ENCODE results near the gene COMT.

COMT gene

GRCh38 chr22:19970031-19970478 lies 28.5 kb downstream of the COMT start:
- no peak for DNase-seq (ENCODE audit: low read depth)

DNA sequence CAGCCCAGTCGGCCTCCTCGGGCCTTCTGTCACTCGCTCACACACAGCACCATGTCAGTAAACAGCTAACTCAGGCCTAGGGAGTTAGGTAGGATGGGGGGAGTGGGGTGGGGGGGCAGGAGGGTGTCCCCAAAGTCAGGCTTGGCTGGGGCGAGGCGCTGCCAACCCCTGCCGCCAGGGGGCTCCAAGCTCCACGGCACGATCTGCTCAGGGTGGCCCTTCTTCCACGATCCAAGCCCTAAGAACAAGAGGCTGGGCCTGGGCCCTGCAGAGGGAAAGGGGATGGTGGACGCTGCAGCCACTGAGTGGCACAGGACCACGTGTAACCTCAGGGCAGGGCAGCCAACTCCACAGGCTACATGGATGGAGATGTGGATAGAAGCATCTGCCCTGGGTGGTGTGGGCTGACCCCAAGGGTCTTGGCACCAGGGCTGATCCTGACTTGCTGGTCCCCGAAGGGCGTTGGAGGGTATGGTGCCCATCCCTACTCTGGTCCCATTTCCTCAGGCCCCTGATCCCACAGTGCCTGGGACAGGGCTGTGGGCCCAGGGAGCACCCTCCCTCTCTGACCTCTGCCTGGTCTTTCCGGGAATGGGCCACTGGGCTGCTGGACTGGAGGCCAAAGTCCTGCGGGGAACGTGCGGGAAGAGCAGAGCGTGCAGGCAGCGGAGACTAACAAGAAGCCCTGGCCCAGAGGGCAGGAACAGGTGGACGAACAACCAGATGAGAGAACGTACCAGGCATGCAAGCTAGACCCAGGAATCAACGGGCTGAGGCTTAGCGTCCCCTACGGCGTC lies 29.1 kb downstream of the COMT start:
- DNase-seq (ENCODE audit: low read depth) = no peak

DNA sequence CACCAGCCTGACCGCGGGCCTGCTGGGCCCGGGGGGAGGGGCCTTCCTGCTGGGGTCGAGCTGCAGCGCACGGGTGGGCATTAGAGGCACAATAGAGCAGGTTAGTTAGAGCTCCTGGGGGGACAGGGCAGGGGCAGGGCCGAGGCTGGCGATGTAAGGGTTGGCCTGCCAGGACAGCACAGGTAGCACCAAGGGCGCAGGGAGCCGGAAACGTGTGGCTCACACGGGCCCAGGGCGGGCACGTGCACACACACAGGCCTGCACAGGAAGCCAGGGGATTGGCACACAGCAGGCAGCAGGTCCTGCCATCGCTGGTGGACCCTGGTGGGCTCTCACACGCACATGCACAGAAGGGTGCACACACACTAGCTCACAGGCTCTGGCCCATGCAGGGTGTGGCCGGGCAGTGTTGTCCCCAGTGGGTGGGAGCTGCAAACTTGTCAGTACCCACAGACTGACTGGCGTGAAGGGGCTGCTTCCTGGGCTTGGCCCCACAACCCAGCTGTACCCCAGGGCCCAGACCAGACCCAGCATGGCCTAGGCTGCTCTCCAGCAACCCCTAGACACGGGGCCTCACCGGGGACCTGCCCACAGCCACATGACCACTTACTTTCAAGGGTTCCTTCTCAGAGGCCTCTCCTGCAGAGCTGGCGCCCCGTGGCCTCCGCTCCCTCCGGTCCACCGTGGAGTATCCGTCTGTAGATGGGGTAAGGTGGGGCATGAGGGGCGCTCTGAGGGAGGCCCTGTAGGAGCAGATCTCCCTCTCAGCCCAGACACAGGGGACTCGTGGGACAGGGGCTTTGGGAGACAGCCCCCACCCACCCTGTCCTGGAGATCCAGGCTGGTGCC lies 29.9 kb downstream of the COMT start:
- no peak for DNase-seq (ENCODE audit: low read depth)

GRCh38 chr22:19972251-19972650 lies 30.7 kb downstream of the COMT start:
- no peak for DNase-seq (ENCODE audit: low read depth)

- DNase-seq (ENCODE audit: low read depth) = no peak
These were observed 31.3 kb downstream of the COMT start for GRCh38 chr22:19972652-19973550.

- DNase-seq (ENCODE audit: low read depth) = no peak
These were observed 32.1 kb downstream of the COMT start for GRCh38 chr22:19973551-19974267.

DNA sequence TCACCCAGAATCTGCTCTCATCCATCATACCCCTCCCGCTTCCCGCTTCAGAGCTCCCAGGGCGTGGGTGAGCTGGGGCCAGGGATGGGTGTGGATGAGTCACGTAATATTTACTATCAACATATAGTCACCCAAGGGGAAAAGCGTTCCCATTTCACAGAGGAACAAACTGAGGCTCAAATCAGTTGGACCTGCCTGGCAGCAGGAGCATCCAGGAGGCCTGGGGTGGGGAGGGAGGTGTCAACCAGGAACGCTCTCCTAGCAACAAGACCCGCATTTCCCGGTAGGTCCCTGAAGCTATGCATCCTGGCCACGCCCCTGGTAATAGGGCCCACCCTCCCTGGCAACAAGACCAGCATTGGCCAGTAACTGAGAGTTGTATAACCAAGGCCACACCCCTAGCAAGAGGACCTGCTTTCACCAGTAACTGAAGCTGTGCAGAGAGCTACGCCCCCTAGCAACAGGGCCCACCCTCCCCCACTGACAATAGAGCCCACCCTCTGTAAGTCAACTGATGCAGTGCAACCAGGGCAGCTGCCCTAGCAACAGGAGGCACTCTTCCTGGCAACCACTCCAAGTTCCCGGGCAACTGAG lies 32.8 kb downstream of the COMT start:
- DNase-seq (ENCODE audit: low read depth) = no peak

GRCh38 chr22:19974935-19975706 lies 33.5 kb downstream of the COMT start:
- no peak for DNase-seq (ENCODE audit: low read depth)

DNA sequence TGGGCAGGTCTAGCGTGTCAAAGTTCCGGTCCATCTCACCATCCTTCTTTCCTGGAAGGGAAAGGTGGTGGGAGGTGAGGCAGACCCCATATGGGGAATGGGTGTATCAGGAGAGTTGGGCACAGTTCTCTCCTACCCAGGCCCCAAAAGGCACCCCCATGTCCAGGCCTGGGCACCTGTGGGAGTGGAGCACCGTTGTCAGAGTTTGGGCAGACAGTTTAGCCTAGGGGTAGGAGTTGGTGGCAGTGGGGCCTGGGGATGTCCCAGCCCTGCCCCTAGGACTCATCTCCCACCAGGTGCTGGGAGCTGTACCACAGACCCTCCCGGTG lies 34.1 kb downstream of the COMT start:
- DNase-seq (ENCODE audit: low read depth) = no peak

DNA sequence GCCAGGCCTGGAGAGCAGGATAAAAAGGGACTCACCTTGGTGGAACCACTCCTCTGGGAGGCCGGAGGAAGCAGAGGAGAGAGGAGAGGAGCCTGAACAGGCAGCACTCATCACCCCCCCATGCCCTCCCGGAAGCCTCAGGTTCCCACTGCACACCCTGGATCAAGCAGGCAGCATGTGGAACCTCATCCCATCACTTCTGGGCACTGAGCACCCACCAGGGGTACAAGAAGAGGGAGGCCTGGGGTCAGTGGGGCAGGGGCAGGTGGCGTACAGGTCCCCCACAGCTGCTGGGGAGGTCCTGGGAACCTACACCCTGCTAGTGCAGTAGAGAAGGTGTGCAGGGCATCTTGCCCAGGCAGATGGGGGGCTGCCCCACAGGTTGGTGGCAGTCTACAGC lies 35.1 kb downstream of the COMT start:
- no peak for DNase-seq (ENCODE audit: low read depth)

- no peak for DNase-seq (ENCODE audit: low read depth)
These were observed 36.0 kb downstream of the COMT start for GRCh38 chr22:19977296-19978243.

- no peak for DNase-seq (ENCODE audit: low read depth)
These were observed 37.2 kb downstream of the COMT start for GRCh38 chr22:19978748-19979147.

DNA sequence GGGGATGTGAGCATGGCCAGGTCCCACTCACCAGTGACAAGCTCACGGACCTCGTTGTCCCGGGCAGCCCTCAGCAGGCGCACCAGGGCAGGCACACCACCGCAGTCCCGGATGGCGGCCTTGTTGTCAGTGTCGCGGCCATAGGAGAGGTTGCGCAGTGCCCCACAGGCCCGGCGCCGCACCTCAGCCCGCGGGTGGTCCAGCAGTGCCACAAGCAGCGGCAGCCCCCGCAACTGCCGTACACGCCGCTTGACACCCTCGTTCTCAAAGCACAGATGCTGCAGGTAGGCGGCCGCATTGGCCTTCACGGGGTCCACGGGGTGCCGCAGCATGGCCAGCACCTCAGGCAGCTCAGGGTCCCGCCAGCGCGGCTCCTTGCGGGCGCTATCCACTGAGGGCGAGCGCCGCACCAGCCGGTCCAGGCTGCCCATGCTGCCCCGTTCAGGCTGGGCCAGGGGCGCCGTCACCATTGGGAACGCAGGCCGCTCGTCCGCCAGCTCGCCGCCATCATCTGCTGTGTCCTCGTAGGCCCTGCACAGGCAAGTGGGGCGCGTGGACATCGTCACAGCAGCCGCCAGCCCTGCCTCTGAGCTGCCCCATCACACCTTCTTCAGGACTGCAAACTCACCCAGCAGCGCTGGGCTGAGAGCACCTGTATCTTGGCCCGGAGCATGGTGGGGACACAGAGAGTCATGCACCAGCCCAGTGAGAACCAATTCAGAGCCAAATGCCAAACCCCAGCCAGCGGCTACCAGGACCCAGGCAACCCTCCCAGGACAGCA lies 38.3 kb downstream of the COMT start:
- DNase-seq (ENCODE audit: low read depth) = no peak

- no peak for DNase-seq (ENCODE audit: low read depth)
These were observed 39.2 kb downstream of the COMT start for GRCh38 chr22:19980766-19981165.

GRCh38 chr22:19981171-19981960 lies 39.8 kb downstream of the COMT start:
- DNase-seq (ENCODE audit: low read depth) = no peak

DNA sequence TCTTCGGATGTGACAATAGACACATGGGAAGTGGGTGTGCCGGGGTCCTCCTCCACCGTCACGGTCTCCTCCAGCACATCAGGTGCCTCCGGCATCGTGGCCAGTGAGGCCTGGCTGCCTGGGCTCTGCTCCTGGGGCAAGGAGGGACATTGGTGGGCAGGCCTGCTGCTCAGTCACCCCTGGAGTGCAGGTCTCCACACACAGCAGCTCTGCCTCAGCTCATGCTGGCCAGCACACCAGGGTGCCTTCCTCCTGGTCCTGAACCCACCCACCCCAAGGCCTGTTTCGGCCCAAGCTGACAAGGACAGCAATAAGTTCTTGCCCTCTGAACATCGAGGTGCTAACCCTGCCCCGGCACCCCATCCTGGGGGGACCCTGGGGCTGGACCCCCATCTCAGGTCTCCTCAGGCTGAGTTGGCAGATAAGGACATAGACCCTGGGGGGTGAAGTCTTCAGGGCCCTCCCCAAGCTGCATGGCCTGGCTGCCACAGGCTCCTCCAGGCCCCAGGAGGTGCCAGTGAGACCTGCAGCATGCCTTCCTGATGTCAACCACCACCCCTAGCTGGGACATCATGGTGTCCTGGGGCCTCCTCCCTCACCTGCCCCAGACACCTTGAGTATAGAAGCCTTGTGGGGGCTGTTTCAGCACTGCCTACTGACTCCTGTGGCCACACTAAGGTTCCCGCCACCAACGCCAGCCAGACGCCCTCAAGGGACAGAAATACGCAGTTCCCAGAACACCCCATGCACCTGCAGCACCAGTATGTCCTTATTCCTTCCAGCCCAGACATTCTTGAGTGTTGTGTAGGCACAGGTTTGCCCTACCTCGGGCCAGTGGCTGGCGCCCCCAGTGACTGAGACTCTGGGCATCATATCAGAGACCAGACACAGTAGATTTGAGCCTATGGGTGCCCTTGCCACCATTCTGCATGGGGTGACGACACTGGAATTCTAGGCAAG lies 40.7 kb downstream of the COMT start:
- no peak for DNase-seq (ENCODE audit: low read depth)
